HG02571 (cell line): ENCODE data around the gene KIT.
"Not testable (repeated sequence)": the region's sequence is repeated elsewhere in the genome, so short reads cannot be mapped to it uniquely, and the experiment has no call there.

ENCODE experiments used
- ATAC-seq: cut with Tn5 transposase; IDR thresholded peaks from one replicate; pipeline ENCODE4 v1.9.1; 2021; ENCODE audit warnings: mild to moderate bottlenecking, moderate library complexity; ENCODE audit not compliant: unreplicated experiment

Gene KIT

GRCh38 chr4:54657551-54658251, at the start of gene KIT:
TSS of gene KIT (plus strand) at chr4:54657957. CDS start at chr4:54658015, 58 bp downstream.
- no peak for ATAC-seq

- no peak for ATAC-seq
Measured at GRCh38 chr4:54609310-54609709, 48.4 kb upstream of the KIT start.

- no peak for ATAC-seq
Measured at GRCh38 chr4:54614149-54614548, 43.6 kb upstream of the KIT start.

DNA sequence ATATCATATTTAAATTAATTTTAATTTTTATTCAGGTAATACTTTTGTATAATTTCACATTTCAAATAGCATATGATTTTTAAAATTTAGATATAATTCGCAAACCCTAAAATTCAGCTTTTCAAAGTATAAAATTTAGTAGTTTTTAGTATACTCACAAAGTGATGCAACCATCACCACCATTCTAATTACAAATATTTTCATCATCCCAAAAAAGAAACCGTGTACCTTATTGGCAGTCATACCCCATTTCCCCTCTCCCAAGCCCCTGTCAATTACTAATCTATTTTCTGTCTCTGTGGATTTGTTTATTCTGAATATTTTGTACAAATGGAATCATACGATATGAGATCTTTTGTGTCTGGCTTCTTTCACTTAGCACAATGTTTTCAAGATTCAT, 37.0 kb upstream of the KIT start:
- no peak for ATAC-seq

DNA sequence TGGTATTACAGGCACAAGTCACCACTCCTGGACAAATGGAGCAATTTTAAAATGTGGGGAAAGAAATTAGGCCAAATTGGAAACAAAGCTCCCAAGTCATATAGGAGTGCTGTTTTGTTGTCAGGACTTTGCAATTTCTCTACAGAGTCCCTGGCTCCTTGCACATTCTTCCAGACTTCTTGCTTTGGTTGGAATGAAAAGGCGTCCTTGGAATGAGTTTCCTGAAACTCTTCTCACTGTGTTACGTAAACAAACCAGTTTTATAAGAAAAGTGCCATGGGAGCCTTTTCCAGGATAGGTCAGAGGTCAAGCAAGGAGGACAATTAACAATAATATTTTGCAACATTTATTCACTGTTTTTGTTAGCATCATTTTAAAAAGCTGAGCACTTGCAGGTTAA, 32.4 kb upstream of the KIT start:
- no peak for ATAC-seq

GRCh38 chr4:54626113-54626512, 31.6 kb upstream of the KIT start:
- no peak for ATAC-seq

DNA sequence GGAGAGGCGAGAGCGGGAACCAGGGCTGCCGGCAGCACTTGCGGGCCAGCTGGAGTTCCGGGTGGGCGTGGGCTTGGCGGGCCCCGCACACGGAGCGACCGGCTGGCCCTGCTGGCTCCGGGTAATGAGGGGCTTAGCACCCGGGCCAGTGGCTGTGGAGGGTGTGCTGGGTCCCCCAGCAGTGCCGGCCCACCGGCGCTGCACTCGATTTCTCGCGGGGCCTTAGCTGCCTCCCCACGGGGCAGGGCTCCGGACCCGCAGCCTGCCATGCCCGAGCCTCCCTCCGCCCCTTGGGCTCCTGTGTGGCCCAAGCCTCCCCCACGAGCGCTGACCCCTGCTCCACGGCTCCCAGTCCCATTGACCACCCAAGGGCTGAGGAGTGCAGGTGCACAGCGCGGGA, 25.2 kb upstream of the KIT start:
- ATAC-seq: no peak

GRCh38 chr4:54633102-54633740, 24.5 kb upstream of the KIT start:
- ATAC-seq: not testable (repeated sequence)

DNA sequence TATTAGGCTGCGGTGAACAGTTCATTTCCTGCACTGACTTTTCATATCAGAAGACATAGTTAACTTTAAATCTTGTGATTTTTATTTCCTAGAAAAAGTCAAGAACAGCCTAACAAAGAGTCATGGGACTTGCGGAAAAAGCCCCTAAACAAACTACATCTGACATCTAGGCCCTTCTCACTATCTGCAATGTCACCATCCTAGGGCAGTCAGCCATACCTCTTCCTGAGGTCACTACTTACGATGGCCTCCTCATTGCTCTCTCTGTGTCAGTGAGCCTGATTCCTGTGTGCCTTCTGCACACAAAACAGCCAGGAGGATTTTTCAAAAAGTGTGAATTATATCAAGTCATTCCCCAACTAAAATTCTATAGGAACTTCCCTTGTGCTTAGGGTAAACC, 22.4 kb upstream of the KIT start:
- ATAC-seq: no peak

GRCh38 chr4:54637325-54637724, 20.4 kb upstream of the KIT start:
- no peak for ATAC-seq

GRCh38 chr4:54641101-54641500, 16.7 kb upstream of the KIT start:
- not testable (repeated sequence) for ATAC-seq

GRCh38 chr4:54643172-54643571, 14.6 kb upstream of the KIT start:
- ATAC-seq: no peak

DNA sequence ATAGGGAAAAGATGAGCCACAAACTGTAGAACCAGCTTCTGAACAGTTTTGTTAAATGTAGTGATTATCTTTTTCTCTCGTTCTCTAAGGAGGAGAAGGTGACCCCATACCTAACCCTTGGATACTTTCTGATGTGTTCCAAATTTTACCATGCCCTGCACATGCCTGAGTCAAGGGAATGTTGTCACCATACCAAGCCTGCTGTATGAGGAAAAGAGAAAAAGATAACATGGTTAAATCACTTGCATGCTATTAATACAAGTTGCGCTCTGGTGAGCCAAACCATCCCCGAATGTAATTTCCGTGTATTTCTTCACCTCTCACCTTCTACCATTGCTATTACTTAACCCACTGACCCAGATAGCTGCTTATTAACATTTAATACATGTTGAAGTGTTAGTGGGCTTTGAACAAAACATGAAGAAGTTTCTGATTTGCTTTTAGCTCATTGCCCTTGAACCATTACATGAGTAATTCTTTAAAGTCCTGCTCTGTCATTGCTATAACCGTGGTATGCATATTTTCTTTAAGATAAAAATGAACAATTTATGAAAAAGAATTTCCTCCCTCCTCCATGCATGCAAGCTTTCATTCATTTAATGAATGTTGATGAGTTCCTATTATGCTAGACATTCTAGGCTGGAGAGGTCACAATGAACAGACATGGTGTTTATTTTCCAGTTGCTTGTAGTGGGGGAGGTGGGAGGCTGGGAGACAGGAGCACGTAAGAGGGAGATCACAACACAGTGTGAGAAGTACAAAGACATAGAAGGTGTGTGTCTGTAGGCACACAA, 13.6 kb upstream of the KIT start:
- no peak for ATAC-seq

DNA sequence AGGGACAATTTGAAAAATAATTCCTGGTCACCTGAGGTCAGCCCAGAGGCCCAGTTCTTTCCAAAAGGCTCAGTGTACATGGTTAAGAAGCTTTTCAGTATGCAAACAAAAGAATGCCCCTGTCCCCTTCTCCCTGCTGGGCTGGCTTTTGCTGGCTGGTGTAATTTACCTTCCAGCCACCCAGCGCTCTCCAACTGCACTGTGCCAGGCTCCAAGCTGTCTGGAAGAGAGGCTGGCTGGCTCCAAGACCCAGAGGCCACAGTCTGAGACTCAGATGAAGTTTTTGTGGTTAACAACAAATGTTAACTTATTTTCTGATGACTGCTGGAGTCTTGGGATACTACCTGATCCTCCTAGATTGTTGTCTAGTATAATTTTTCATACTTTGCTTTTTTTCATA, 11.9 kb upstream of the KIT start:
- ATAC-seq: no peak

- no peak for ATAC-seq
Measured at GRCh38 chr4:54647070-54647469, 10.7 kb upstream of the KIT start.

GRCh38 chr4:54651050-54651449, 6.7 kb upstream of the KIT start:
- ATAC-seq: no peak

GRCh38 chr4:54654753-54655152, 3.0 kb upstream of the KIT start:
- ATAC-seq: no peak

DNA sequence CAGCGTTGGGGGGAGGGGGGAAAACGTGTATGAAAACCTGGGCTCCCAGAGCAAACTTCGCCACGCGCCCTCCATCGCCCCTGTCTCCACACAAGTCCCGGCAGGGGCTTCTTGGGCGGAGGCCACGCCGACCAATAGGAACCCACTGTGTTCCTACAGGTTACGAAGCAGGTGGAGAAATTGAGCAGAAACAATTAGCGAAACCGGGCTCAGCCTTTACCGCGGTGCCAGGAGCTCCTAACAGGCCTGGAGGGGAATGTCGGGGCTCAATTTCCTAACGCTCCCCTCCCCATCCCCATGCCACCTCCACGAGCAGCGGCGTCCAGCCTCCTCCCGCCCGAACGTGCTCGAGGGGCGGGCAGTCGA, 589 bp upstream of the KIT start:
- ATAC-seq: no peak

DNA sequence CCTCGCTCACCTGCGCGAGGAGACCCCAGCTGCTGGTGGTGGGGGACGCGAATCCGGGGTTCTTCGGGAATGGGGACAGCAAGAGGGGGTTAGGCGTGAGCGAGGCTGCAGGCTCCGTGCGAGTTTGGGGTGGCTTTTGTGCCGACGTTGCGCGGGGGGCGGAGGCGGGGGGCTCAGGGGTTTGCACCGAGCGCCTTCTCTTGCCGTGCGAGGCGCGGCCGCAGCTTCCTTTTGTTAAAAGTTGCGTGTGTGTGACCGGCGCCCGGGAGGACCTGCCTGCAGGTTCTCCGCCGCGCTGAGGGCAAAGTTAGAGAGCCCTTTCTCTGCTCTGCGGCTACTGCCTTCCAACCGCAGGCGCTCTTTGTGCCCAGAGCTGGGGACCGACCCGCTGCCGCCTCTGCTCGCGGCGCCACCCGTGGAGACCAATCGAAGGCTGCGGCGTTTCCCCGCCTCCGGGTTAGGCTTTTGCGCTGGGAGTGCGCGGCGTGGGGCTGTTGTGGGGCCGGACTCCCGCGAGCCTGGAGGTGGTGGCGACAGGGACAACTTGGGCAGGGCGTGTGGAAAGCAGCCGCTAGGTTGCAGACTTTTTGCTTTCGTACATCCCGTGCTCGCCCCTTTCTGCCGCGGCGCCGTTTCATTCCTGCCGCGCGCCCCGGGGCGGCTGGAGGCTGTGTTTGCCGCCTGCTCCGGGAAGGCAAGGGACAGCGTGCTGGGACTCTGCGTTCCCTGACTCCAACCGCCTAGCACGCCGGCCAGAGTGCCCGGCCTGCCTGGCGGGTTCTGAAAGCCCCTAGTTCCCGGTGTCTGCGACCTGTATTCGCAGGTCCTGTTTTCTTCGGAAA, 716 bp downstream of the KIT start:
- no peak for ATAC-seq

DNA sequence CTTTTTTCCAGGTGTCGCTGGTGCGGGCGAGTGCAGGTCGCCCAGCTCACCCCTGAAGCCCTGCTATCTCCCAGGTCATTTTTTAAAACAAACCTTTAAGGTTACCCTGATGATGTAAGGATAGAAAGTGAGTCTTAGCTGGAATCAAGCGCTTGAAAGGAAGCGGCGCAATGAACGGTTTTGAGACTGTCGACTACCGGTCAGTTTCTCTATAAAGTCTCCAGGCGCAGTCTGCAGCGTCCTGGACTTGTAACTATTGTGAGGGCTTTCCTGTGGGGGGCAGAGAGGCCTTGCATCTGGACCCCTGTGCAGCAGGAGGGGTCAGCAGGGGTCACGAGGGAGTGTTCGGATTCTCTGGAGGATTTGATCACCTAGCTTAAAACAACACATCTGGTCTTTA, 1.6 kb downstream of the KIT start:
- ATAC-seq: no peak
